AG04450 (cell line): Measurements from ENCODE around the gene CRYAB. TPM values are rescaled to one million over a fixed set of nuclear protein-coding genes. Genes with fewer than 3 reads are reported as not detected.

Source experiments
- CTCF ChIA-PET: fragments of 300-600, 350-600 bp; formaldehyde crosslinking; extraction: SDS; loops from one replicate; lab custom pipeline; 2022; ENCODE audit warnings: antibody characterized with exemption, inconsistent platforms; lab: Charles Lee
- POLR2A ChIA-PET: fragments of 350-600 bp; formaldehyde crosslinking; extraction: SDS; loops from one replicate; lab custom pipeline; 2021; ENCODE audit warnings: antibody characterized with exemption, inconsistent platforms; lab: Yijun Ruan, JAX
- DNase-seq: peaks from one replicate; pipeline ENCODE4 v3.0.0-alpha.2; 2011; ENCODE audit warnings: low read depth, low spot score
- H3K27ac ChIP-seq: one replicate; pipeline ENCODE4 v1.5.1; 2012; ENCODE audit warnings: low read depth, low read length, control low read depth
- H3K27me3 ChIP-seq: one replicate; pipeline ENCODE4 v1.6.0; 2012; ENCODE audit warnings: low read length; ENCODE audit not compliant: control insufficient read depth, insufficient read depth
- H3K4me3 ChIP-seq: 2 replicates; pipeline ENCODE4 v1.5.1; 2011; ENCODE audit warnings: mild to moderate bottlenecking, low read depth, low read length, control low read depth
- H3K9me3 ChIP-seq: 2 replicates; pipeline ENCODE4 v1.5.1; 2012; ENCODE audit warnings: low read length; ENCODE audit not compliant: control insufficient read depth, insufficient read depth
- polyA plus RNA-seq: library from polyadenylated mRNA; depleted of rRNA; stranded (reverse); fragments of >200 nt; gene quantifications from 2 replicates; pipeline ENCODE4 v1.2.3, GENCODE V29; 2011
- TF ChIP-seq, protein P1 (sequence below): IDR thresholded peaks from 2 replicates; pipeline ENCODE4 v1.5.1; 2011; ENCODE audit warnings: low read depth, low read length, control low read depth, inconsistent platforms

CRYAB gene
- polyA plus RNA-seq, 1 experiment, result 6.3 TPM

DNA sequence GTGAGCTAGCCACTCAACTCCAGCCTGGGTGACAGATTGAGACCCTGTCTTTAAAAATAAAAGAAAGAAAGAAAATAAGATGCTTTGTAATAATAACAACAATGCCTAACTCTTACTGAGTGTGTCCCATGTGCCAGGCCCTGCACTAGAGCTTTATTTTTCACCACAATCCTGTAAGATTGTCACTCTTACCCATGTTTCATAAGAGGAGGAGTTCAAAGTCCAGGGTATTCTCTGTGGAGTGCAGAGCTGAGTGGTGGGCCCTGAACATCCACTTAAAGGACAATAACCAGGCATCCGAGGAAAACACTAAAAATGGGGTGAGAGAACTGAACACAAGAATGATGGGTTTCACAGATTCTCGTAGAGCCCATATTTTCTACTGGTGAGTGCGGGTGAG, 6.2 kb upstream of the CRYAB start:
- TF ChIP-seq, protein P1, sequence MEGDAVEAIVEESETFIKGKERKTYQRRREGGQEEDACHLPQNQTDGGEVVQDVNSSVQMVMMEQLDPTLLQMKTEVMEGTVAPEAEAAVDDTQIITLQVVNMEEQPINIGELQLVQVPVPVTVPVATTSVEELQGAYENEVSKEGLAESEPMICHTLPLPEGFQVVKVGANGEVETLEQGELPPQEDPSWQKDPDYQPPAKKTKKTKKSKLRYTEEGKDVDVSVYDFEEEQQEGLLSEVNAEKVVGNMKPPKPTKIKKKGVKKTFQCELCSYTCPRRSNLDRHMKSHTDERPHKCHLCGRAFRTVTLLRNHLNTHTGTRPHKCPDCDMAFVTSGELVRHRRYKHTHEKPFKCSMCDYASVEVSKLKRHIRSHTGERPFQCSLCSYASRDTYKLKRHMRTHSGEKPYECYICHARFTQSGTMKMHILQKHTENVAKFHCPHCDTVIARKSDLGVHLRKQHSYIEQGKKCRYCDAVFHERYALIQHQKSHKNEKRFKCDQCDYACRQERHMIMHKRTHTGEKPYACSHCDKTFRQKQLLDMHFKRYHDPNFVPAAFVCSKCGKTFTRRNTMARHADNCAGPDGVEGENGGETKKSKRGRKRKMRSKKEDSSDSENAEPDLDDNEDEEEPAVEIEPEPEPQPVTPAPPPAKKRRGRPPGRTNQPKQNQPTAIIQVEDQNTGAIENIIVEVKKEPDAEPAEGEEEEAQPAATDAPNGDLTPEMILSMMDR, result no peak
- Histone ChIP-seq H3K4me3 (no peak overlapping the region), H3K27ac (no peak overlapping the region), H3K27me3 (no peaks in the 10 kb centered on the region), H3K9me3 (no peaks in the 10 kb centered on the region; the same call in 1 of the 2 replicates)
- CTCF ChIA-PET, result interaction anchor here (1.0 kb wide), 1 partner anchor 9 kb away, joined by 3 read pairs; no protein-coding TSS in a partner anchor
- no peak for DNase-seq
- POLR2A ChIA-PET, result interaction anchor here (0.6 kb wide), 1 partner anchor 21 kb away, joined by 5 read pairs; no protein-coding TSS in a partner anchor

DNA sequence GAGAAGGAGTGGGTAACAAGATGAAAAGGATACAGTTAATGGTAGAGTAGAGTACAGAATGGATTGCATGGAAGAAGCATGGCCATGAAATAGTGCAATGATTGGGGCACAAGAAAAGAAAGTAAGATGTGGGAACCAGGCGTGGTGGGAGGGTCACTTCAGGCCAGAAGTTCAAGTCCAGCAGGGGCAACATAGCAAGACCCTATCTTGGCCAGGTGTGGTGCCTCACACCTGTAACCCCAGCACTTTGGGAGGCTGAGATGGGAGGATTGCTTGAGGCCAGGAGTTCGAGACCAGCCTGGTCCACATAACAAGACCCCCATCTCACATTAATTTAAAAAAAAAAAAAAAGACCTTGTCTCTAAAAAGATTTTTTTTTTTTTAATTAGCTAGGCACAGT, 5.7 kb upstream of the CRYAB start:
- Histone ChIP-seq H3K4me3 (no peak overlapping the region), H3K9me3 (no peaks in the 10 kb centered on the region; the same call in 1 of the 2 replicates), H3K27ac (no peak overlapping the region), H3K27me3 (no peaks in the 10 kb centered on the region)
- TF ChIP-seq, protein P1, result no peak
- ChIA-PET POLR2A (interaction anchor here (0.6 kb wide), 1 partner anchor 21 kb away, joined by 5 read pairs; no protein-coding TSS in a partner anchor), CTCF (interaction anchor here (1.0 kb wide), 1 partner anchor 9 kb away, joined by 3 read pairs; no protein-coding TSS in a partner anchor)
- DNase-seq, result no peak

DNA sequence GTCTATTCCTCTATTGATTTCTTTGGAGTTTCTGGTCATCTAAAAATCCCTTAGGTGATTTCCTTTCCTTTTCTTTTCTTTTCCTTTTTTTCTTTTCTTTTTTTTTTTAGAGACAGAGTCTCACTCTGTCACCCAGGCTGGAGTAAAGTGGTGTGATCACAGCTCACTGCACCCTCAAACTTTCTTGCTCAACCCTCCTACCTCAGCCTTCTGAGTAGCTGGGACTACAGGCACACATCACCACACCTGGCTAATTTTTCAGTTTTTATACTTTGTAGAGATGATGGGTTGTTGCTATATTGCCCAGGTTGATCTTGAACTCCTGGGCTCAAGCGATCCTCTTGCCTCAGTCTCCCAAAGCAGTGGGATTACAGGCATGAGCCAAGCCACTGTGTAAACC, 5.2 kb upstream of the CRYAB start:
- DNase-seq, result no peak
- H3K4me3 ChIP-seq, result no peak overlapping the region
- H3K27ac ChIP-seq, result no peak overlapping the region
- TF ChIP-seq, protein P1, result no peak
- CTCF ChIA-PET, result no interaction called here
- no peaks in the 10 kb centered on the region for H3K27me3 ChIP-seq
- POLR2A ChIA-PET, result interaction anchor here (0.6 kb wide), 1 partner anchor 22 kb away, joined by 5 read pairs; no protein-coding TSS in a partner anchor
- no peaks in the 10 kb centered on the region; the same call in 1 of the 2 replicates for H3K9me3 ChIP-seq

- Histone ChIP-seq H3K9me3 (no peaks in the 10 kb centered on the region; the same call in 1 of the 2 replicates), H3K27me3 (peaks cover 3% of the 10 kb centered on the region), H3K27ac (no peak overlapping the region), H3K4me3 (no peak overlapping the region)
- DNase-seq, result no peak
- ChIA-PET CTCF (interaction anchor here (0.5 to 1.2 kb wide), 4 partner anchors 13 to 368 kb away, joined by 3 to 5 read pairs (median 3); no protein-coding TSS in a partner anchor), POLR2A (interaction anchor here (0.7 kb wide), 1 partner anchor 12 kb away, joined by 3 read pairs; no protein-coding TSS in a partner anchor)
- TF ChIP-seq, protein P1, result no peak
Observed at GRCh38 chr11:111913997-111914396, 2.4 kb upstream of the CRYAB start.
